HEK293 (cell line): Measurements from ENCODE around the gene HLA-DPA1.

Source experiments
- CTCF ChIA-PET: fragments of 350-600 bp; formaldehyde crosslinking; extraction: SDS; loops from one replicate; lab custom pipeline; 2021; ENCODE audit warnings: antibody characterized with exemption; lab: Yijun Ruan, JAX
- POLR2A ChIA-PET: fragments of 300-600 bp; formaldehyde crosslinking; extraction: SDS; loops from one replicate; lab custom pipeline; 2020; ENCODE audit warnings: antibody characterized with exemption, inconsistent platforms; lab: Yijun Ruan, JAX
- H3K27ac ChIP-seq: fragments of 200-500 bp; sonication (Bioruptor generic); 2 replicates; pipeline ENCODE4 v1.5.1; 2014; ENCODE audit warnings: low read depth, low read length, control low read depth, inconsistent platforms; ENCODE audit errors: extremely low read depth
- H3K36me3 ChIP-seq, 2 experiments: fragments of 200-500 bp in 1 of 2; sonication (Bioruptor generic) in 1 of 2; 1 replicate in 1 of 2; 2 replicates in 1 of 2; pipeline ENCODE4 v1.5.1; 2014 to 2017; ENCODE audit warnings: inconsistent platforms in 2 of 2, low read length in 2 of 2; ENCODE audit not compliant: control insufficient read depth in 2 of 2, insufficient read depth in 1 of 2
- H3K4me1 ChIP-seq: fragments of 200-500 bp; sonication (Bioruptor generic); 2 replicates; pipeline ENCODE4 v1.5.1; 2014; ENCODE audit warnings: mild to moderate bottlenecking, low read length, inconsistent platforms; ENCODE audit not compliant: control insufficient read depth, insufficient read depth
- H3K4me3 ChIP-seq: 2 replicates; pipeline ENCODE4 v1.5.1; 2011; ENCODE audit warnings: low read depth, mild to moderate bottlenecking, control low read depth, low read length, moderate library complexity
- H3K9me3 ChIP-seq: fragments of 200-500 bp; sonication (Bioruptor generic); 2 replicates; pipeline ENCODE4 v1.5.1; 2014; ENCODE audit warnings: low read depth, low read length, inconsistent platforms; ENCODE audit not compliant: control insufficient read depth, insufficient read depth
- BCL11A ChIP-seq: fragments of 450-650 bp; formaldehyde crosslinking; IDR thresholded peaks from 2 replicates; pipeline ENCODE4 v1.5.1; 2016; ENCODE audit warnings: low read depth, missing biosample characterization, missing genetic modification characterization
- BCL6B ChIP-seq: fragments of 450-650 bp; formaldehyde crosslinking; IDR thresholded peaks from 2 replicates; pipeline ENCODE4 v1.5.1; 2017; ENCODE audit warnings: missing biosample characterization, missing genetic modification characterization
- YY2 ChIP-seq: fragments of 450-650 bp; formaldehyde crosslinking; IDR thresholded peaks from 2 replicates; pipeline ENCODE4 v1.5.1; 2016; ENCODE audit warnings: missing biosample characterization, missing genetic modification characterization
- ZNF174 ChIP-seq: fragments of 450-650 bp; formaldehyde crosslinking; IDR thresholded peaks from 2 replicates; pipeline ENCODE4 v1.5.0; 2017; ENCODE audit warnings: missing biosample characterization, mild to moderate bottlenecking, missing genetic modification characterization
- ZNF350 ChIP-seq: fragments of 450-650 bp; formaldehyde crosslinking; IDR thresholded peaks from 2 replicates; pipeline ENCODE4 v1.5.0; 2017; ENCODE audit warnings: missing biosample characterization, mild to moderate bottlenecking, missing genetic modification characterization
- ZNF521 ChIP-seq: fragments of 450-650 bp; formaldehyde crosslinking; IDR thresholded peaks from 2 replicates; pipeline ENCODE4 v1.5.1; 2017; ENCODE audit warnings: missing biosample characterization, mild to moderate bottlenecking, missing genetic modification characterization
- ZNF561 ChIP-seq: fragments of 450-650 bp; IDR thresholded peaks from 2 replicates; pipeline ENCODE4 v1.5.1; 2018; ENCODE audit warnings: missing biosample characterization, missing genetic modification characterization, borderline replicate concordance
- ZNF654 ChIP-seq: fragments of 450-650 bp; formaldehyde crosslinking; IDR thresholded peaks from 2 replicates; pipeline ENCODE4 v1.5.1; 2016; ENCODE audit warnings: low read depth, missing biosample characterization, missing genetic modification characterization
- ZNF677 ChIP-seq: fragments of 450-650 bp; IDR thresholded peaks from 2 replicates; pipeline ENCODE4 v1.5.0; 2018; ENCODE audit warnings: missing biosample characterization, mild to moderate bottlenecking, missing genetic modification characterization, moderate library complexity
- ZNF843 ChIP-seq: fragments of 450-650 bp; formaldehyde crosslinking; IDR thresholded peaks from 2 replicates; pipeline ENCODE4 v1.5.1; 2016; ENCODE audit warnings: missing biosample characterization, missing genetic modification characterization
- ZXDB ChIP-seq: fragments of 450-650 bp; formaldehyde crosslinking; IDR thresholded peaks from 2 replicates; pipeline ENCODE4 v1.5.1; 2016; ENCODE audit warnings: missing biosample characterization, missing genetic modification characterization
- TF ChIP-seq, protein P1 (sequence below): fragments of 450-650 bp; formaldehyde crosslinking; IDR thresholded peaks from 2 replicates; pipeline ENCODE4 v1.5.1; 2016; ENCODE audit warnings: missing biosample characterization, missing genetic modification characterization
- TF ChIP-seq, protein P2 (sequence below): fragments of 450-650 bp; formaldehyde crosslinking; IDR thresholded peaks from 2 replicates; pipeline ENCODE4 v1.5.1; 2016; ENCODE audit warnings: missing biosample characterization, missing genetic modification characterization

HLA-DPA1 gene

DNA sequence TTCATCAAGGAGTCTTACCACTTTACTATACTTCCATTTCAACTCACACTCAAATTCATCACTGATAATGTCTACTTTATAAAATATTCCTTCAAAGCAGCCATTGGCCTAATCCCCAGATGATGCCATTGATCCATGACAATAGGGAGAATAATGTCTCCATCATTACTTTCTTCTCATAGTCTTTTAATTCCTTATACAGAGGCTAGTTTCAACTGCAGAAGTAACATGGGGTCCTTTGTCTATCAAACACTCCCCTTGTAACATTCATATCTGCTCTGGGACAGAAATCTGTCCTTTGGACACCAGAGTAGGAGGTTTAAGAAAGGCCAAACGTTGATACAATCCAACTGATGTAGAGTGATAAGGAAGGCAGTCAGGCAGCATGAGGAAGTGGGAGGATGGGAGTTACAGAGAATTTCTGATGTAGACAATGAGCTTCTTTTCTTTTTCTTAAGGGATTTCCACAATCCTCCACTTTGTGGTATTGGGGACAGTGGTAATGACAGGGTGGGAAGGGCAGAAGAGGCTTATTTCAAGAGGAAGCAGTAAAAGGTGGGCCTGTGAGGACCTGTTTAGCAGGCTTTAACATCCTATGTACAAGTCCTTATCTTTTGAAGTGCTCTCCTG lies 45.1 kb downstream of the HLA-DPA1 start (continued):
- TF ChIP-seq, protein P1, sequence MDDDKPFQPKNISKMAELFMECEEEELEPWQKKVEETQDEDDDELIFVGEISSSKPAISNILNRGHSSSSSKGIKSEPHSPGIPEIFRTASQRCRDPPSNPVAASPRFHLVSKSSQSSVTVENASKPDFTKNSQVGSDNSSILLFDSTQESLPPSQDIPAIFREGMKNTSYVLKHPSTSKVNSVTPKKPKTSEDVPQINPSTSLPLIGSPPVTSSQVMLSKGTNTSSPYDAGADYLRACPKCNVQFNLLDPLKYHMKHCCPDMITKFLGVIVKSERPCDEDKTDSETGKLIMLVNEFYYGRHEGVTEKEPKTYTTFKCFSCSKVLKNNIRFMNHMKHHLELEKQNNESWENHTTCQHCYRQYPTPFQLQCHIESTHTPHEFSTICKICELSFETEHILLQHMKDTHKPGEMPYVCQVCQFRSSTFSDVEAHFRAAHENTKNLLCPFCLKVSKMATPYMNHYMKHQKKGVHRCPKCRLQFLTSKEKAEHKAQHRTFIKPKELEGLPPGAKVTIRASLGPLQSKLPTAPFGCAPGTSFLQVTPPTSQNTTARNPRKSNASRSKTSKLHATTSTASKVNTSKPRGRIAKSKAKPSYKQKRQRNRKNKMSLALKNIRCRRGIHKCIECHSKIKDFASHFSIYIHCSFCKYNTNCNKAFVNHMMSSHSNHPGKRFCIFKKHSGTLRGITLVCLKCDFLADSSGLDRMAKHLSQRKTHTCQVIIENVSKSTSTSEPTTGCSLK (tag by site-specific recombination), result no peak
- no peak for TF ChIP-seq BCL11A (tag by site-specific recombination)
- no peak for TF ChIP-seq ZNF521 (tag by site-specific recombination)
- TF ChIP-seq ZNF843 (tag by site-specific recombination), result no peak
- TF ChIP-seq, all 188 proteins: peak for 0

DNA sequence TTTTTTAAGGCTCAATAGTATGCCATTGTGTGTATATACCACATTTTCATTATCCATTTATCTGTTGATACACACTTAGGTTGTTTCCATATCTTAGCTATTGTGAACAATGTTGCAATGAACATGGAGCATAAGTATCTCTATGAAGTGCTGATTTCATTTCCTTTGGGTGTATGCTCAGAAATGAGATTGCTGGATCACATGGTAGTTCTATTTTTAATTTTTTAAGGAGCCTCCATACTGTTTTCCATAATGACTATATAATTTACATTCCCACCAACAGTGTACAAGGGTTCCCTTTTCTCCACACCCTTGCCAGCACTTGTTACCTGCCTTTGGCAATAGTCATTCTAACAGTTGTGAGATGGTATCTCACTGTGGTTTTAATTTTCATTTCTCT lies 48.9 kb downstream of the HLA-DPA1 start:
- Histone ChIP-seq H3K9me3 (no peaks in the 10 kb centered on the region), H3K27ac (no peak overlapping the region), H3K4me3 (no peak overlapping the region), H3K36me3 (no peaks in the 10 kb centered on the region), H3K4me1 (no peaks in the 10 kb centered on the region)
- POLR2A ChIA-PET, result no interaction called here
- no peak for TF ChIP-seq ZNF174 (tag by site-specific recombination)
- CTCF ChIA-PET, result interaction anchor here (0.7 to 1.5 kb wide), 4 partner anchors 10 to 124 kb away, joined by 3 to 9 read pairs (median 4); no protein-coding TSS in a partner anchor

DNA sequence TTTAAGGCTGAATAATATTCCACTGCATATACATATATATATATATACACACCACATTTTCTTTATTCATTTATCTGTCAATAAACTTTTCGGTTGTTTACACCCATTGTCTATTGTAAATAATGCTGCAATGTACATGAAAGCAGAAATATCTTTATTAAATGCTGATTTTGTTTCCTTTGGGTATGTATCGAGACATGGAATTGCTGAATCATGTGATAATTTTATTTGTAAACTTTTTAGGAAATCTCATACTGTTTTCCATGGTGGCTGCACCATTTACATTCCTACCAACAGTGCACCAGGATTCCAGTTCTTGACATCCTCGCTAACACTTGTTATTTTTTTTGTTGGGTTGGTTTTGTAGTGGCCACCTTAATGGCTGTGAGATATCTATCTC lies 49.9 kb downstream of the HLA-DPA1 start:
- H3K4me3 ChIP-seq, result no peak overlapping the region
- H3K36me3 ChIP-seq, result no peaks in the 10 kb centered on the region
- ChIA-PET CTCF (interaction anchor here (0.8 to 1.5 kb wide), 3 partner anchors 9 to 70 kb away, joined by 3 to 9 read pairs (median 3); partner anchors contain the start of gene HLA-DMA), POLR2A (no interaction called here)
- no peak overlapping the region for H3K27ac ChIP-seq
- H3K4me1 ChIP-seq, result no peaks in the 10 kb centered on the region
- TF ChIP-seq ZNF350, result no peak
- no peak for TF ChIP-seq ZNF561 (tag by site-specific recombination)
- no peak for TF ChIP-seq YY2 (tag by site-specific recombination)
- TF ChIP-seq, protein P2, sequence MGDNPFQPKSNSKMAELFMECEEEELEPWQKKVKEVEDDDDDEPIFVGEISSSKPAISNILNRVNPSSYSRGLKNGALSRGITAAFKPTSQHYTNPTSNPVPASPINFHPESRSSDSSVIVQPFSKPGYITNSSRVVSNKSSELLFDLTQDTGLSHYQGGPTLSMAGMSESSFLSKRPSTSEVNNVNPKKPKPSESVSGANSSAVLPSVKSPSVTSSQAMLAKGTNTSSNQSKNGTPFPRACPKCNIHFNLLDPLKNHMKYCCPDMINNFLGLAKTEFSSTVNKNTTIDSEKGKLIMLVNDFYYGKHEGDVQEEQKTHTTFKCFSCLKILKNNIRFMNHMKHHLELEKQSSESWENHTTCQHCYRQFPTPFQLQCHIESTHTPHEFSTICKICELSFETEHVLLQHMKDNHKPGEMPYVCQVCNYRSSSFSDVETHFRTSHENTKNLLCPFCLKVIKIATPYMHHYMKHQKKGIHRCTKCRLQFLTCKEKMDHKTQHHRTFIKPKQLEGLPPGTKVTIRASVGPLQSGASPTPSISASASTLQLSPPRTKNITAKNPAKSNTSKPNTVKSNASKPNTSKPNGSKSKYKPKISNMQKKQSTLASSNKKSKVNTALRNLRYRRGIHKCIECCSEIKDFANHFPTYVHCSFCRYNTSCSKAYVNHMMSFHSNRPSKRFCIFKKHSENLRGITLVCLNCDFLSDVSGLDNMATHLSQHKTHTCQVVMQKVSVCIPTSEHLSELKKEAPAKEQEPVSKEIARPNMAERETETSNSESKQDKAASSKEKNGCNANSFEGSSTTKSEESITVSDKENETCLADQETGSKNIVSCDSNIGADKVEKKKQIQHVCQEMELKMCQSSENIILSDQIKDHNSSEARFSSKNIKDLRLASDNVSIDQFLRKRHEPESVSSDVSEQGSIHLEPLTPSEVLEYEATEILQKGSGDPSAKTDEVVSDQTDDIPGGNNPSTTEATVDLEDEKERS (tag by site-specific recombination), result no peak
- TF ChIP-seq ZNF677, result no peak
- no peak for TF ChIP-seq ZNF654 (tag by site-specific recombination)
- H3K9me3 ChIP-seq, result no peaks in the 10 kb centered on the region

- POLR2A ChIA-PET, result no interaction called here
- no peak overlapping the region for H3K27ac ChIP-seq
- H3K4me1 ChIP-seq, result no peaks in the 10 kb centered on the region
- CTCF ChIA-PET, result interaction anchor here (0.6 to 1.3 kb wide), 7 partner anchors 8 to 183 kb away, joined by 3 to 4 read pairs (median 3); no protein-coding TSS in a partner anchor
- TF ChIP-seq ZXDB (tag by site-specific recombination) (no peak), BCL6B (tag by site-specific recombination) (no peak)
- H3K36me3 ChIP-seq, result no peaks in the 10 kb centered on the region
- H3K9me3 ChIP-seq, result no peaks in the 10 kb centered on the region
- no peak overlapping the region for H3K4me3 ChIP-seq
Observed at GRCh38 chr6:33021917-33022316, 51.5 kb downstream of the HLA-DPA1 start.
